ENCODE data around the gene UBR3.
"Not testable (repeated sequence)": the region's sequence is repeated elsewhere in the genome, so short reads cannot be mapped to it uniquely, and the experiment has no call there.

The UBR3 gene

GRCh38 chr2:169808221-169808620, 19.0 kb upstream of the UBR3 start:
- no peak overlapping the region for H3K4me3 ChIP-seq (ENCODE audit: insufficient read length, low read depth)
- no peaks in the 10 kb centered on the region for H3K9me3 ChIP-seq (ENCODE audit: insufficient read depth, low read length)
- H3K36me3 ChIP-seq (ENCODE audit: insufficient read depth, insufficient read length, low read length): peaks cover 90% of the 10 kb centered on the region
- no peaks in the 10 kb centered on the region for H3K4me1 ChIP-seq (ENCODE audit: insufficient read depth, insufficient read length)
- no peaks in the 10 kb centered on the region for H3K27me3 ChIP-seq (ENCODE audit: insufficient read depth, insufficient read length)
- DNase-seq (ENCODE audit: low read depth, low spot score): no peak
- no peak overlapping the region for H3K9ac ChIP-seq (ENCODE audit: insufficient read length, low read depth)
- TF ChIP-seq ZNF274 (IDR thresholded peaks at IDR 0.05; ENCODE audit: low read depth, low read length) (no peak), SUZ12 (IDR thresholded peaks at IDR 0.05; ENCODE audit: extremely low read depth, insufficient read depth, insufficient read length) (no peak), YY1 (IDR thresholded peaks at IDR 0.05; ENCODE audit: insufficient read depth, insufficient read length) (no peak)

GRCh38 chr2:169815849-169816248, 11.4 kb upstream of the UBR3 start:
- DNase-seq (ENCODE audit: low read depth, low spot score): no peak
- Histone ChIP-seq H3K9ac (ENCODE audit: insufficient read length, low read depth) (no peak overlapping the region), H3K27me3 (ENCODE audit: insufficient read depth, insufficient read length) (no peaks in the 10 kb centered on the region), H3K4me3 (ENCODE audit: insufficient read length, low read depth) (no peak overlapping the region), H3K9me3 (ENCODE audit: insufficient read depth, low read length) (no peaks in the 10 kb centered on the region), H3K4me1 (ENCODE audit: insufficient read depth, insufficient read length) (no peaks in the 10 kb centered on the region), H3K36me3 (ENCODE audit: insufficient read depth, insufficient read length, low read length) (peaks cover 76% of the 10 kb centered on the region)
- TF ChIP-seq SUZ12 (IDR thresholded peaks at IDR 0.05; ENCODE audit: extremely low read depth, insufficient read depth, insufficient read length) (no peak), YY1 (IDR thresholded peaks at IDR 0.05; ENCODE audit: insufficient read depth, insufficient read length) (no peak), ZNF274 (IDR thresholded peaks at IDR 0.05; ENCODE audit: low read depth, low read length) (no peak)

- H3K4me1 ChIP-seq (ENCODE audit: insufficient read depth, insufficient read length); H3K4me3 ChIP-seq (ENCODE audit: insufficient read length, low read depth); DNase-seq (ENCODE audit: low read depth, low spot score); H3K9me3 ChIP-seq (ENCODE audit: insufficient read depth, low read length); H3K27me3 ChIP-seq (ENCODE audit: insufficient read depth, insufficient read length); H3K9ac ChIP-seq (ENCODE audit: insufficient read length, low read depth): not testable (repeated sequence)
- H3K36me3 ChIP-seq (ENCODE audit: insufficient read depth, insufficient read length, low read length): peaks cover 73% of the 10 kb centered on the region
These were observed 10.3 kb upstream of the UBR3 start for GRCh38 chr2:169816961-169817360.

- H3K4me1 ChIP-seq (ENCODE audit: insufficient read depth, insufficient read length); H3K27me3 ChIP-seq (ENCODE audit: insufficient read depth, insufficient read length); H3K4me3 ChIP-seq (ENCODE audit: insufficient read length, low read depth); H3K9me3 ChIP-seq (ENCODE audit: insufficient read depth, low read length); DNase-seq (ENCODE audit: low read depth, low spot score); H3K9ac ChIP-seq (ENCODE audit: insufficient read length, low read depth): not testable (repeated sequence)
- H3K36me3 ChIP-seq (ENCODE audit: insufficient read depth, insufficient read length, low read length): peaks cover 72% of the 10 kb centered on the region
These were observed 9.9 kb upstream of the UBR3 start for GRCh38 chr2:169817369-169817768.

- Histone ChIP-seq H3K4me3 (ENCODE audit: insufficient read length, low read depth) (no peak overlapping the region), H3K4me1 (ENCODE audit: insufficient read depth, insufficient read length) (no peaks in the 10 kb centered on the region), H3K9ac (ENCODE audit: insufficient read length, low read depth) (no peak overlapping the region), H3K36me3 (ENCODE audit: insufficient read depth, insufficient read length, low read length) (peaks cover 73% of the 10 kb centered on the region), H3K27me3 (ENCODE audit: insufficient read depth, insufficient read length) (no peaks in the 10 kb centered on the region), H3K9me3 (ENCODE audit: insufficient read depth, low read length) (no peaks in the 10 kb centered on the region)
- DNase-seq (ENCODE audit: low read depth, low spot score): no peak
- TF ChIP-seq ZNF274 (IDR thresholded peaks at IDR 0.05; ENCODE audit: low read depth, low read length): no peak
- TF ChIP-seq SUZ12 (IDR thresholded peaks at IDR 0.05; ENCODE audit: extremely low read depth, insufficient read depth, insufficient read length): no peak
- no peak for TF ChIP-seq YY1 (IDR thresholded peaks at IDR 0.05; ENCODE audit: insufficient read depth, insufficient read length)
These were observed 9.0 kb upstream of the UBR3 start for GRCh38 chr2:169818241-169818640.

- H3K4me1 ChIP-seq (ENCODE audit: insufficient read depth, insufficient read length): no peaks in the 10 kb centered on the region
- H3K9me3 ChIP-seq (ENCODE audit: insufficient read depth, low read length): no peaks in the 10 kb centered on the region
- peaks cover 67% of the 10 kb centered on the region for H3K36me3 ChIP-seq (ENCODE audit: insufficient read depth, insufficient read length, low read length)
- TF ChIP-seq SUZ12 (IDR thresholded peaks at IDR 0.05; ENCODE audit: extremely low read depth, insufficient read depth, insufficient read length) (no peak), ZNF274 (IDR thresholded peaks at IDR 0.05; ENCODE audit: low read depth, low read length) (no peak), YY1 (IDR thresholded peaks at IDR 0.05; ENCODE audit: insufficient read depth, insufficient read length) (no peak)
- H3K9ac ChIP-seq (ENCODE audit: insufficient read length, low read depth): no peak overlapping the region
- no peak for DNase-seq (ENCODE audit: low read depth, low spot score)
- H3K27me3 ChIP-seq (ENCODE audit: insufficient read depth, insufficient read length): no peaks in the 10 kb centered on the region
- H3K4me3 ChIP-seq (ENCODE audit: insufficient read length, low read depth): no peak overlapping the region
These were observed 8.1 kb upstream of the UBR3 start for GRCh38 chr2:169819106-169819505.

- not testable (repeated sequence) for H3K9ac ChIP-seq (ENCODE audit: insufficient read length, low read depth); H3K27me3 ChIP-seq (ENCODE audit: insufficient read depth, insufficient read length); H3K4me1 ChIP-seq (ENCODE audit: insufficient read depth, insufficient read length); H3K4me3 ChIP-seq (ENCODE audit: insufficient read length, low read depth); H3K9me3 ChIP-seq (ENCODE audit: insufficient read depth, low read length); DNase-seq (ENCODE audit: low read depth, low spot score)
- H3K36me3 ChIP-seq (ENCODE audit: insufficient read depth, insufficient read length, low read length): peaks cover 62% of the 10 kb centered on the region
These were observed 7.2 kb upstream of the UBR3 start for GRCh38 chr2:169820101-169820500.

GRCh38 chr2:169822036-169822435, 5.2 kb upstream of the UBR3 start:
- peaks cover 51% of the 10 kb centered on the region for H3K36me3 ChIP-seq (ENCODE audit: insufficient read depth, insufficient read length, low read length)
- H3K27me3 ChIP-seq (ENCODE audit: insufficient read depth, insufficient read length): no peaks in the 10 kb centered on the region
- no peaks in the 10 kb centered on the region for H3K9me3 ChIP-seq (ENCODE audit: insufficient read depth, low read length)
- TF ChIP-seq SUZ12 (IDR thresholded peaks at IDR 0.05; ENCODE audit: extremely low read depth, insufficient read depth, insufficient read length): no peak
- TF ChIP-seq ZNF274 (IDR thresholded peaks at IDR 0.05; ENCODE audit: low read depth, low read length): no peak
- TF ChIP-seq YY1 (IDR thresholded peaks at IDR 0.05; ENCODE audit: insufficient read depth, insufficient read length): no peak
- H3K4me1 ChIP-seq (ENCODE audit: insufficient read depth, insufficient read length): no peaks in the 10 kb centered on the region
- no peak for DNase-seq (ENCODE audit: low read depth, low spot score)
- no peak overlapping the region for H3K9ac ChIP-seq (ENCODE audit: insufficient read length, low read depth)
- no peak overlapping the region for H3K4me3 ChIP-seq (ENCODE audit: insufficient read length, low read depth)

Data from NT2/D1 (cell line).